Endothelial cell of umbilical vein (primary cell): Measurements from ENCODE around the gene SCAND1. TPM values are rescaled to one million over a fixed set of nuclear protein-coding genes. Genes with fewer than 3 reads are reported as not detected.

Experiments
- BruUV-seq: library from RNA; stranded (reverse); fragments of 400-500 nt; replicated peaks from 2 replicates; lab custom pipeline; 2021; lab: Mats Ljungman, UMichigan
- CTCF ChIA-PET: fragments of 300-600, 350-600 bp; sonication (Branson Sonifier 250); formaldehyde crosslinking; loops from one replicate; lab custom pipeline; 2021; ENCODE audit warnings: antibody characterized with exemption, inconsistent platforms; lab: Charles Lee
- POLR2A ChIA-PET: fragments of 300-600, 350-600 bp; sonication (Branson Sonifier 250); formaldehyde crosslinking; loops from one replicate; lab custom pipeline; 2021; ENCODE audit warnings: antibody characterized with exemption, inconsistent platforms; lab: Charles Lee
- DNase-seq: peaks from one replicate; pipeline ENCODE4 v3.0.0-alpha.2; 2011; ENCODE audit warnings: low read depth, low spot score
- FAIRE-seq: peaks from 2 replicates; lab custom pipeline; 2011; peaks lifted over from hg19 to GRCh38; lab: Jason Lieb, UNC
- H2AFZ ChIP-seq: 2 replicates; pipeline ENCODE4 v1.6.0; 2012; ENCODE audit warnings: low read depth, low read length, control low read depth, inconsistent platforms
- H3K27ac ChIP-seq: 2 replicates; pipeline ENCODE4 v1.5.1; 2011; ENCODE audit warnings: low read depth, mild to moderate bottlenecking, control low read depth, low read length, moderate library complexity; ENCODE audit not compliant: insufficient read depth
- H3K27me3 ChIP-seq, 2 experiments: 2 replicates each; pipeline versions ENCODE4 v1.6.0 to v1.6.1; 2011; ENCODE audit warnings: low read length in 2 of 2, mixed read lengths in 1 of 2; ENCODE audit not compliant: control insufficient read depth in 2 of 2, insufficient read depth in 2 of 2
- H3K36me3 ChIP-seq, 2 experiments: 2 replicates in 1 of 2; 3 replicates in 1 of 2; pipeline ENCODE4 v1.5.1; 2011; ENCODE audit warnings: low read length in 2 of 2, mild to moderate bottlenecking in 1 of 2, moderate library complexity in 1 of 2; ENCODE audit not compliant: control insufficient read depth in 2 of 2, insufficient read depth in 2 of 2; ENCODE audit errors: extremely low read depth in 1 of 2
- H3K4me1 ChIP-seq: 3 replicates; pipeline ENCODE4 v1.5.1; 2011; ENCODE audit warnings: mild to moderate bottlenecking, low read length; ENCODE audit not compliant: control insufficient read depth, insufficient read depth; ENCODE audit errors: extremely low read depth
- H3K4me2 ChIP-seq: 2 replicates; pipeline ENCODE4 v1.6.1; 2011; ENCODE audit warnings: low read length, control low read depth, mixed read lengths; ENCODE audit not compliant: insufficient read depth
- H3K4me3 ChIP-seq, 3 experiments: fragments of 200-600 bp in 1 of 3; sonication (generic), shearing (Covaris generic) in 1 of 3; replicated peaks in 1 of 3; 2 replicates each; pipeline ENCODE4 v1.5.1; 2011 to 2016; ENCODE audit warnings: control low read depth in 3 of 3, low read length in 3 of 3, mild to moderate bottlenecking in 2 of 3, inconsistent platforms in 1 of 3, low read depth in 1 of 3, moderate library complexity in 1 of 3; ENCODE audit not compliant: insufficient read depth in 1 of 3
- H3K79me2 ChIP-seq: 2 replicates; pipeline ENCODE4 v1.6.0; 2012; ENCODE audit warnings: low read length, inconsistent platforms; ENCODE audit not compliant: control insufficient read depth, insufficient read depth
- H3K9ac ChIP-seq: replicated peaks from 2 replicates; pipeline ENCODE3; 2011; ENCODE audit warnings: low read length, control low read depth; ENCODE audit not compliant: insufficient read depth; ENCODE audit errors: extremely low read depth
- H3K9me1 ChIP-seq: replicated peaks from 3 replicates; pipeline ENCODE4 v1.6.0; 2011; ENCODE audit warnings: mild to moderate bottlenecking, low read length; ENCODE audit not compliant: control insufficient read depth, insufficient read depth; ENCODE audit errors: extremely low read depth
- H3K9me3 ChIP-seq: replicated peaks from 2 replicates; pipeline ENCODE4 v1.5.1; 2012; ENCODE audit warnings: low read length, inconsistent platforms; ENCODE audit not compliant: control insufficient read depth, insufficient read depth
- H4K20me1 ChIP-seq: replicated peaks from 2 replicates; pipeline ENCODE3; 2011; ENCODE audit warnings: mild to moderate bottlenecking, low read length; ENCODE audit not compliant: control insufficient read depth, insufficient read depth; ENCODE audit errors: extremely low read depth
- CTCF ChIP-seq, 2 donors: IDR thresholded peaks; 1 replicate in 1 of 2; 2 replicates in 1 of 2; pipeline ENCODE4 v1.5.1; 2011; ENCODE audit warnings: low read length in 2 of 2, mild to moderate bottlenecking in 2 of 2, moderate library complexity in 2 of 2, control low read depth in 1 of 2, inconsistent platforms in 1 of 2, low read depth in 1 of 2; ENCODE audit not compliant: insufficient read depth in 1 of 2; ENCODE audit errors: extremely low read depth in 1 of 2
- GATA2 ChIP-seq: IDR thresholded peaks from 2 replicates; pipeline ENCODE4 v1.7.0; 2011; ENCODE audit warnings: low read depth, mild to moderate bottlenecking, moderate library complexity, mixed read lengths, low read length; ENCODE audit not compliant: insufficient read length, insufficient read depth
- MYC ChIP-seq: IDR thresholded peaks from one replicate; pipeline ENCODE4 v1.6.1; 2011; ENCODE audit warnings: mild to moderate bottlenecking, low read depth, low read length
- dilution Hi-C: fragments of 300-500 bp; cut with MboI; formaldehyde crosslinking; loops from one replicate; pipeline ENCODE4 v1.15.0; 2019; ENCODE audit warnings: low sequenced_read_pairs; ENCODE audit not compliant: extremely low pct_ligation_motif_present
- intact Hi-C: fragments of 100-400 bp; cut with micrococcal nuclease; formaldehyde crosslinking; loops from one replicate; pipeline ENCODE4 v1.10.0; 2022
- polyA plus RNA-seq, 4 experiments: library from polyadenylated mRNA; depleted of rRNA in 3 of 4; stranded (reverse) in 3 of 4; unstranded in 1 of 4; fragments of >200 nt; gene quantifications; 2 replicates each; pipeline versions ENCODE4 v1.2.1 to v1.2.3, GENCODE V29; 2011 to 2012; ENCODE audit warnings: missing spikeins in 1 of 4
- total RNA-seq: library from RNA; stranded (reverse); gene quantifications from 2 replicates; pipeline ENCODE4 v1.2.3, GENCODE V29; 2021

The SCAND1 gene
- total and polyA plus RNA-seq, 2 donors (not counting 3 experiments of a cell fraction or from before 2014, with no cell fraction given) = 83.5 to 85.7 TPM

GRCh38 chr20:35992713-35993335, 38.5 kb upstream of the SCAND1 start:
- DNase-seq (peak; percentile 71), FAIRE-seq (peak; percentile 93)
- no peaks in the 10 kb centered on the region for H3K36me3 ChIP-seq
- dilution Hi-C loops (no loop called here), intact Hi-C loops (loop anchor here (1.0 kb wide), 1 partner anchor 206 kb away; no protein-coding TSS in a partner anchor)
- no peak overlapping the region for H3K4me3 ChIP-seq
- no peaks in the 10 kb centered on the region for H3K9me3 ChIP-seq
- TF ChIP-seq MYC = no peak
- TF ChIP-seq CTCF (IDR thresholded peaks at IDR 0.05; ENCODE audit: extremely low read depth in 1 of 2, insufficient read depth in 1 of 2, low read depth in 1 of 2, low read length in 2 of 2) = peak; percentile 83 to 84
- ChIA-PET POLR2A (interaction anchor here (0.7 to 1.6 kb wide), 3 partner anchors 51 to 217 kb away, joined by 3 to 8 read pairs (median 4); no protein-coding TSS in a partner anchor), CTCF (interaction anchor here (0.6 to 15.4 kb wide), 54 partner anchors 11 to 1374 kb away, joined by 3 to 1267 read pairs (median 5); partner anchors contain the start of genes CNBD2 and SCAND1)
- no peaks in the 10 kb centered on the region for H4K20me1 ChIP-seq
- H3K79me2 ChIP-seq = no peaks in the 10 kb centered on the region
- H2AFZ ChIP-seq = no peak overlapping the region
- no TSS peak for BruUV-seq
- no peak overlapping the region for H3K9ac ChIP-seq
- no peak overlapping the region for H3K27ac ChIP-seq
- H3K4me1 ChIP-seq = no peaks in the 10 kb centered on the region
- peaks cover 8 to 10% of the 10 kb centered on the region in 2 experiments for H3K27me3 ChIP-seq
- no peak overlapping the region for H3K4me2 ChIP-seq
- no peaks in the 10 kb centered on the region for H3K9me1 ChIP-seq

GRCh38 chr20:35991142-35991771, 37.0 kb upstream of the SCAND1 start:
- Histone ChIP-seq H3K27me3 (peaks cover 8 to 10% of the 10 kb centered on the region in 2 experiments), H3K4me1 (no peaks in the 10 kb centered on the region), H3K27ac (no peak overlapping the region), H3K36me3 (no peaks in the 10 kb centered on the region), H3K79me2 (no peaks in the 10 kb centered on the region), H3K9me3 (no peaks in the 10 kb centered on the region), H3K9me1 (no peaks in the 10 kb centered on the region), H3K4me3 (no peak overlapping the region), H3K9ac (no peak overlapping the region), H3K4me2 (no peak overlapping the region), H2AFZ (no peak overlapping the region), H4K20me1 (no peaks in the 10 kb centered on the region)
- no peak for TF ChIP-seq GATA2
- TF ChIP-seq CTCF (IDR thresholded peaks at IDR 0.05; ENCODE audit: extremely low read depth in 1 of 2, insufficient read depth in 1 of 2, low read depth in 1 of 2, low read length in 2 of 2) = peak; percentile 20 to 51
- BruUV-seq = no TSS peak
- POLR2A ChIA-PET = no interaction called here
- dilution Hi-C loops (no loop called here), intact Hi-C loops (no loop called here)
- FAIRE-seq = peak; percentile 18
- CTCF ChIA-PET = interaction anchor here (0.6 to 15.4 kb wide), 28 partner anchors 8 to 408 kb away, joined by 3 to 1267 read pairs (median 4); partner anchors contain the start of gene SCAND1
- peak; percentile 50 for DNase-seq
